Stimulated activated CD8-positive, alpha-beta memory T cell treated with anti-CD3 and anti-CD28 coated beads, Interleukin-4, amount 100 ng/mL, for 1 hour (primary cell): ENCODE results near the gene DGKG.

Source experiments
- DNase-seq, 2 donors: peaks; one replicate each; pipeline ENCODE4 v3.0.0-alpha.2; 2020; ENCODE audit warnings: low read depth in 2 of 2, low spot score in 1 of 2

Gene DGKG

GRCh38 chr3:186149319-186149960 is 212.6 kb downstream of the DGKG start:
- DNase-seq: no peak

- no peak for DNase-seq
Measured at GRCh38 chr3:186144257-186144656, 217.8 kb downstream of the DGKG start.

DNA sequence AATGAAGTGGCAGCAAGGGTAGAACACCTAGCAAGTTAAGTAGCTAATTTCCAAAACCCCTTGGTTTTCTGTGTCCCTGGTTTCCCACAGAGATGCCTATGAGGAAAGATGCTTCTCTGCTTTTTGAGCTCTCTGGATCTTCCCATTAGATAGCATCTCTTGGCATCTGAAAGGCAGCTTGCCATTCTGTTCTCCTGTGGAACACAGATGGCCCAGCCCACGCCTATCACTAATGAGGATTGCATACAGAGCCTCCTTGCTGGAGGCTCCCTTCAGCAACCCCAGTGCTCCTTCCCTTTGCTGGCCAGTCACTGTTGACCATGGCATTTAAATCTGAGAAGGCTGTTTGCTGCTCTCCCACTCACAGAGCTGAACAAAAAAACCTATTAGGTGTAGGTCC is 218.8 kb downstream of the DGKG start:
- no peak for DNase-seq

- no peak for DNase-seq
Measured at GRCh38 chr3:186142393-186142932, 219.6 kb downstream of the DGKG start.

GRCh38 chr3:186141790-186142189 is 220.2 kb downstream of the DGKG start:
- DNase-seq: no peak

DNA sequence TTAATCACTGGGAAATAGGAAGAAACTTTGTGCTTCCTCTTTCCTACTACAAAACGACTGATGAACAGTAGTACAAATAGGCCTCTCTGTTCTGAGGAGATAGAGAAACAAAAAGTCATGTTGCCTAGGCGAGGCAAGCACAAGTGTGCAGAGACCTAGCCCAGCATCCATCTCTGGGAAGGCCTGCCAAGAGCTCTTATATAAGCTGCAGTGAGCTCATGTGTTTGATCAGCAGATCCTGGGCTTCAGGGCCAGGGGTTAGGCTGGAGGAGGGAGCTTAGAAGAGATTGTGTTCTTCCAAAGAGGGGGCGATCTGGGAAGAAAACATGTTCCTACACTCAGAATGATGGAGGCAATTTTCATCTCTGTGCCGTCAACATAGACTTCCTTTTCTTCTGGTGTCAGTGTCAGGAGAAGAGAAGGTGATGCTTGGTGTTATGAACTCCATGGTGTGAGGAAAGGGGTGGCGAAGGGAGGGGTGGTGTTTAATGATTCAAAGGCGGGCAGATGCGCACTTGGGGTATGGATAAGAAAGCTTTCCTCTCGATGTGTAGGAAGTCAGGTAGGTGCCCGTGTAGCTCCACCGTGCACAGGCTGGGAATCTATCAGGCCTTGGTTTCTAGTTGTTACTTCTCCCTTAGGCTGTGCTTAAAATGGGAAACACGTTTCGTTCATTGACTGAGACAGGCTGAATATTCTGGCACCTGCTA is 223.6 kb downstream of the DGKG start:
- no peak for DNase-seq

DNA sequence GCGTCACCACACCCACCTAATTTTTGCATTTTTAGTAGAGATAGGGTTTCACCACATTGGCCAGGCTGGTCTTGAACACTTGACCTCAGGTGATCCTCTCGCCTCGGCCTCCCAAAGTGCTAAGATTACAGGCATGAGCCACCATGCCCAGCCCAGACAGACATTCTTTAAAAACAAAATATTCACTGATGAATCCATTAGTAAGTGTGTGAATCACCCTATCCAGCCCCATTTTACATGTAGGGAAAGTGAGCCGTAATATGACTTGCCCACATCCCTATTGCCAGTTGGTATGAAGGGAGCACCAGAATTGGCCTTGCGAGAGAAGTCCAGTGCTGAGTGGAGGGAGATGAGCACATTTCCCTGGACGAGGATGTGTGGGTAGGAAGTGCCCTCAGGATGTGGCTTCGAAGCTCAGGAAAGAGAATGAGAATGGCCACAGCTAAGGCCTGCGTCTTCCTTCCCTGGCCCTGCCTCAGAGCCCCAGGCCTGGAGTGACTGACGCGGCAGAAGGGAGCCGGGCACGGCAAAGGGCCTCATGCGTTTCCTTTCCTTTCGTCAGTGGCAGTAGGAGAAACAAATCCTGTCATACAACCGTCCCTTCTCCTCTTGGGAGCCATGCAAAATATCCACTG is 224.9 kb downstream of the DGKG start:
- no peak for DNase-seq

- no peak for DNase-seq
Measured at GRCh38 chr3:186133980-186134379, 228.1 kb downstream of the DGKG start.

GRCh38 chr3:186132487-186132886 is 229.5 kb downstream of the DGKG start:
- no peak for DNase-seq

DNA sequence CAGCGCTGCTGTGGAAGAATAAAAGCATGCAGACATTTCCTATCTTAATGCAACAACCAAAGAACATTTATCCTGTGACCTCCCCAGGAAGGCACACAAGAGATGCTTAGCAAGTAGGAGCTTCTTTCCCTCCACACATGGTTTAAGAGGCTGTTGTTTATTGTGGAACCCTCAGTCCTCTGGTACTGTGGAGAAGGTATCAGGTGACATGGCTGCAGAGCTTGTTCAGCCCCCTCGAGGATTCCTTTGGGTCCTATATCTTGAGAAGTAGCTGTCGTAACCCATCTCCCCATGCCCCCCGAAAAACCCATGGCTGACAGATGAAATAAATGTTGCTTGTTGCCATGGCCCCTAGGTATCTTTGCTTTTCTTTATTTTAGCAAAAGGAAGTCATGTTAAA is 232.8 kb downstream of the DGKG start:
- DNase-seq: no peak

GRCh38 chr3:186128158-186128557 is 233.9 kb downstream of the DGKG start:
- DNase-seq: no peak

GRCh38 chr3:186127463-186127862 is 234.6 kb downstream of the DGKG start:
- DNase-seq: no peak

DNA sequence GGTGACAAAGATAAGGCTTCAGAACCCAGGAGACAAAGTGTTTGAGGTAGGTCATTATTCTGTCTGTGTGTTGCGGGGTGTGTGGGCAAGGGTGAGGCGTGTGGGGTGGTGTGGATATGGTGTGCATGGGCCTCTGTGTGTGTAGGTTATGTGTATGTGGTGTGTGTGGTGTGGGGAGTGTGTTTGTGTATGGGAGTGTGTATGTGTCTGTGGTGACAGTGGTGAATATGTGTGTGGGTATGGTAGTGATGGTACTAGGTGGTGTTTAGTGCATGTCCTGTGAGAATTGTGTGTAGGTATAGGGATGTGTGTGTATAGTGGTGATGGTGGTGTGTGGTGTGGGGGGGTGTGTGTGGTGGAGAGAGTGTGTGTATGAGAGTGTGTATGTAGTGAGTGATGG is 236.9 kb downstream of the DGKG start:
- DNase-seq: no peak

- DNase-seq: no peak
Measured at GRCh38 chr3:186124592-186124991, 237.4 kb downstream of the DGKG start.

- DNase-seq: no peak
Measured at GRCh38 chr3:186123012-186123411, 239.0 kb downstream of the DGKG start.

GRCh38 chr3:186121968-186122367 is 240.1 kb downstream of the DGKG start:
- no peak for DNase-seq

- no peak for DNase-seq
Measured at GRCh38 chr3:186121278-186121677, 240.8 kb downstream of the DGKG start.

DNA sequence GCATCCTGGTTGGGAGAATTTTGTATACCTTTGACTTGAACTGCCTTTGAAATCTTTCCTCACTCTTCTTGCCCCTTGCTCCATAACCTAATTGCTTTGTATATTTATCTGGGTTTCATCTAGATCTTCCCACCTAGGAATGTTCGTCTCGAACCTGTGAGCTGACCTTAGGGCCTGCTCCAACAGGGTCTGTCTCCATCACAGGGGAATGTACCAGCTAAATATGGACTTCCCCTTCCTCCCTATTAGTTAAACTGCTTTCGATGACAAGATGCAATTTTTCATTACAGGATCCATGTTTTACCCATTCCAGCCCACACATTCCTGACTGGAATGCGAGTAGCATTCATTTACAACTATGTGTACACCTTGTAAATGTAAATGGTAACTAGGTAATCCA is 242.5 kb downstream of the DGKG start:
- DNase-seq: no peak

DNA sequence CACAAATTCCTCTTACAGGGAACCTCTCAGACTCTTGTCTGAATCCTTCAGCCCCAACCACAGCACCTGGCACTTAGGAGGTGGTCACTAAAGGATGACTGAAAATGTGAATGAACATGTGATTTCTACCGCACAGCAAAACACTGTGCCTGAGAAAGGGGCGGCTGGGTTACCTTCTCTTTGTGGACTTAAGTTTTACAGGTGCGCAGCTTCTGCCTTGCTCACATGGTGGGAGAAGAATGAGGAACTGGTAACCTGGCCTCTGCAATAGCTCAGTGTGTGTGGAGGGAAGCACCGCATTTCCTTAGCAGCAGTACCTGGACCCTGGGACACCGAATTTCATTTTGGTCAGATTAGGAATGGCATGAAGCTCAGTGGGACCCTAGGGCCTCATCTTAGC is 243.3 kb downstream of the DGKG start:
- no peak for DNase-seq

DNA sequence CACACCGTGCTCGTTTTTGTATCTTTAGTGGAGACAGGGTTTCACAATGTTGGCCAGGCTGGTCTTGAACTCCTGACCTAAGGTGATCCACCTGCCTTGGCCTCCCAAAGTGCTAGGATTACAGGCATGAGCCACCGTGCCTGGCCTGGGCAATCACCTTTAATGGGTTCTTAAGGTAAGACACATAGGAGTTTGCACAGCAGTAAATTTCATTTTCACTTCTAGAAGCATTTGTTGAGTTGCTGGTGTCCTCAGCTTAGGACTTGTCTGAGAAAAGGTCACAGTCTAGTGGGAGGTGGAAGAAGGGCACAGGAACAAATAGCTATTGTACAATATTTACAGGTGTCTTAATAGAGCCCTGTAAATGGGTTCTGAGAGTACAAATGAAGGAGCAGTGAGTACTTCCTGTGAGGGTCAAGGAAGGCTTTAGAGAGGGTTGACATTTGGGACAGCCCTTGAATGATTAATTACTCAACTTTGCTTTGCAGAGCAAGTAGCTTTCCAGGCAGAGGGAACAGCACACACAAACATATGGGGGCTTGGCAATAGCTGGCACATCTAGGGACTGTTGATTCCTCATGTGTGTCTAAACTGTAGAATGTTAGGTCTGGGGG is 244.4 kb downstream of the DGKG start:
- no peak for DNase-seq

DNA sequence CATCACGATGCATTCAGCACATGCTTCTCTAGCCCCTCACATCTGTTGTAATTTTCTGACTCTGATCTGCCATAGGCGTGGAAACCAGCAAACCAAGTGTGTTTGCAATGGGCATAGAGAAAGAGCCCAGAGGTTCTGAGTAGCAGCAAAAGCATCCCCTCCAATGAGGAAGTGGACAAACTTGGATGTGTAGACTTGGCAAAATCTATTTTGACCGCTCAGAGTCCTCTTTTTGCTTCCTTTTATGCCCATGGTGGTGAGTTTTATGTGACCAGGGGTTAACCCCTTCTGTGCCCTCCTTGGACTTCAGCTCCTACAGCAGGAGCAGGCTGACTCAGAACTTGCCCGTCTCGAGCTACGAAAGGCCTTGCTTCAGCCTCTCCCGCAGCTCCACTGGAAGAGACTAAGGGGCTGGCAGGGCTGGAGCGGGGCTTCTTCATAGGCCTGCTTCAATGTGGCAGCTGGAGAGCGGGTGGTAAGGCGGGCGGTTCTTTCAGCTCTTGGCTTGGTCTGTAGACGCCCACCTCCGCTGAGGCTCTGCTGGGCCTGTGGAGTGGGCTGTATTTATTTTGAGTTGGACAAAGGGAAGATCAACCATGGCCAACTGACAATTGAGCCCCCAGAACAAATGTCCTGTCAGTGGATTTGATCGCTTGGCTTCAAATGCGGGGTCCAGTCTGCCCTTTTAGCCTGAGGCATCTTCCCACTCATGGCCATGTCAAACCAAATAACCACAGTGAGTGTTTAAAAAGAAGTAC is 246.6 kb downstream of the DGKG start:
- DNase-seq: no peak
